Fibroblast of pulmonary artery (primary cell): Measurements from ENCODE around the gene KRT75.

Source experiments
- DNase-seq: peaks from one replicate; pipeline ENCODE4 v3.0.0-alpha.2; 2010; ENCODE audit warnings: low read depth
- H3K4me3 ChIP-seq: replicated peaks from 2 replicates; pipeline ENCODE4 v1.5.1; 2011; ENCODE audit warnings: low read depth, mild to moderate bottlenecking, control low read depth, low read length, moderate library complexity
- TF ChIP-seq, protein P1 (sequence below): IDR thresholded peaks from 2 replicates; pipeline ENCODE4 v1.5.1; 2011; ENCODE audit warnings: mild to moderate bottlenecking, control low read depth, low read length, inconsistent platforms; ENCODE audit errors: missing control alignments

The KRT75 gene

DNA sequence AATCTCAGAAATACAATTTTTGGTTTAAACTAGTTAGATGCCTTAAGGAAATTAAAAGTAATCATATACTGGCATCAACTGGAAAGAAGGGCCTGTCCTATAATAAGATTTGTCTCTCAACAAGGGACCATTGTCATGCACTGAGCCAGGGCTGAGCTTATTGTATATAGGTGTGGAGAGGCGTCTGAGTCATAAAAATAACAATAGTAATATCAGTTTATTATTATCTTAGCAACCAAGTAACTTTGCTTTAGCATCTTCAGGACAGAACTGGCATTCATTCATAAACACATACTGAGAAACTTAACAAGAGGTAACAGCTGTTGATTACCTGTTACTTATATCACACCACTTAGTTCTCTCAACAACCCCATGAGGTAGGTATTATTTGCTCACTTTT is 7.1 kb downstream of the KRT75 start:
- H3K4me3 ChIP-seq, result no peak overlapping the region
- TF ChIP-seq, protein P1, sequence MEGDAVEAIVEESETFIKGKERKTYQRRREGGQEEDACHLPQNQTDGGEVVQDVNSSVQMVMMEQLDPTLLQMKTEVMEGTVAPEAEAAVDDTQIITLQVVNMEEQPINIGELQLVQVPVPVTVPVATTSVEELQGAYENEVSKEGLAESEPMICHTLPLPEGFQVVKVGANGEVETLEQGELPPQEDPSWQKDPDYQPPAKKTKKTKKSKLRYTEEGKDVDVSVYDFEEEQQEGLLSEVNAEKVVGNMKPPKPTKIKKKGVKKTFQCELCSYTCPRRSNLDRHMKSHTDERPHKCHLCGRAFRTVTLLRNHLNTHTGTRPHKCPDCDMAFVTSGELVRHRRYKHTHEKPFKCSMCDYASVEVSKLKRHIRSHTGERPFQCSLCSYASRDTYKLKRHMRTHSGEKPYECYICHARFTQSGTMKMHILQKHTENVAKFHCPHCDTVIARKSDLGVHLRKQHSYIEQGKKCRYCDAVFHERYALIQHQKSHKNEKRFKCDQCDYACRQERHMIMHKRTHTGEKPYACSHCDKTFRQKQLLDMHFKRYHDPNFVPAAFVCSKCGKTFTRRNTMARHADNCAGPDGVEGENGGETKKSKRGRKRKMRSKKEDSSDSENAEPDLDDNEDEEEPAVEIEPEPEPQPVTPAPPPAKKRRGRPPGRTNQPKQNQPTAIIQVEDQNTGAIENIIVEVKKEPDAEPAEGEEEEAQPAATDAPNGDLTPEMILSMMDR, result no peak
- DNase-seq, result no peak

DNA sequence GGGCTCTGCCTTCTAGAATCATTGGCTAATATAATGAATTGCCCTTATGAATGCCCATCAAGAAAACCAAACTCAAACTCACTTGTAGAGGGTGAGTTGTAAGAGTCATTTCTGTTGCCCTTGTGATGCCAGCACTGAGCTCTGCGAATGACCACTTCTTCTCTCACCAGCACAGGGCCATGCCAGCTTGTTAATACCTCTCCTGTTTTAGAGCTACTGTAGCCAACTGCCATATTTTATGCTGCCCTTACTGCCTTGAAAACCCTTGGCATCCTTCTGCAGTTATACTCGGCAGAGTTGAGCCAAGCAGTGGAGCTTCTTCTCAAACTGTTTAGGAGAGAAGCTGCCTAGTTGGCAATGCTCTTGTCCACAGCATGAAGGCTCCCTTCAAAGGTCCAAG is 8.1 kb downstream of the KRT75 start:
- no peak for DNase-seq
- no peak overlapping the region for H3K4me3 ChIP-seq
- TF ChIP-seq, protein P1, result no peak

DNA sequence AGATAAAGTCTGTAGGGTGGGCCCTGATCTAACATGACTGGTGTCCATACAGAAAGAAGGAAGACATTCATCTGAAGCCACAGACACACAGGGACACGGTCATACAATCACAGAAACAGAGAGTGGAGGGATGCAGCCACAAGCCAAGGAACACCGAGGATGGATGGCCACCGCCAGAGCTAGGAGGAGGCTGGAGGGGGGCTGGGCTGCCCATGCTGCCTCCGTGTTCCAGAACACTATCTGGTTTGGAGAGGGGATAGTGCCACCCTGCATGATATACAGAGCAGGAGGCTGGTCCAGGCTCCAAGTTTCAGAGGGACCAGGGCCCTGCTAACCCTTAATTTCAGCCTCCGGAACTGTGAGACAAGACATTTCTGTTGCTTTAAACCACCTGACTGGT is 8.7 kb downstream of the KRT75 start:
- no peak for DNase-seq
- no peak overlapping the region for H3K4me3 ChIP-seq
- TF ChIP-seq, protein P1, result no peak

DNA sequence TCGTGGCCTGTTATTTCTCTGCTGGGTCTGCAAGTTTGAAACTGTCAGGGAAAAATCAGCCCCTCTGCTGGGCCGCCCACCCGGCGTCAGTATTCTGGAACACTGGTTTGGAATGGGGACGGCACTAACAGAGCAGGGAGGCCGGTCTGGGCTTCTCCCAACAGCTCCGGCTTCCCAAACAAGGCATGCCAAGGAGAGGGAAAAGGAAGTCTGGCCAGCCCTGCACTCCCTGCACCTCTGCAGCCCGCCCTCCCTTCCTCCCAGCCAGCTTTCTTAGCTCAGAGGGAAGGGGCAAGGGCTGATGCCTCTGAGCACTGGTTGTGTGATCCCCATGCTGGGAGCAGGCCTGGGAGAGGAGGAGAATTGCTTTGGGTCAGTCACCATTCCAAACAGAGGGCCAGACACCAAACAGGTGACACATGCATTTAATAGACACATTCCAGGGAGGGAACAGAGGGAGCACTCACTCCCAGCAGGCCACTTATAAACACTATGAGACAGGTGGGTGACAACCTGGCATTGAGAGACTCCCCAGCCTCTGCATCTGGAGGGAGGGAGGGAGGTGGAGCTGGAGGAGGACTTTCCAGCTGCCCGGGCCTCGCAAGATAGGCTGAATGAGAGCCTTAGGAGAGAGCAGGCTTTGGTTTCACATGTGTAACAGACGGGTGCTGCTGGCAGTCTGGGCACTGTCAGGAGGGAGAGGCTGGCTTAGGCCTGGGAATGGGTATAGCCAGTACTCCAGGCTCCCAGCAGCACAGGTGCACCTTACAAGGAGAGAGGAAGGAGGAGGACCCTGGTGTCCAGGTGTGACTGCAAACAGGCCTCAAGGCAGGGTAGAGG is 10.3 kb downstream of the KRT75 start:
- TF ChIP-seq, protein P1, result no peak
- no peak for DNase-seq
- H3K4me3 ChIP-seq, result no peak overlapping the region

DNA sequence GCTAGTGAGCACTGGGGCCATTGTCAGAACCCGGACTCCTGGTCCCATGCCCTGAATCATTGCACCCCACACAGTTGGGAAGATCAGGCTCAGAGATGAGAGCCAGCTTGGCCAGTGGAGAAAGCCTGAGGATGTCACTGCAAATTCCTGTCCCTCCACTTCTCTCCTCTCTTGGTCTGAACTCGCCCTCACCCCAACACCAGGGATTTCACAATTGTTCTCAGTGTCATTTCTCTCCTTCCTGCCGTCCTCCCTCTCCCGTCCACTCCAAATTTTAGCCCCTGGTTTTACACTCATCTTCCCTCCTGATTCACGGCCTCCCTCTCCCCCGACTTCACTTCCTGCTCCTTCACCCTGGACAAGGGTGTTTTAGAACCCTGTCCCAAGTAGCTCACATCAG is 11.1 kb downstream of the KRT75 start:
- no peak overlapping the region for H3K4me3 ChIP-seq
- TF ChIP-seq, protein P1, result no peak
- DNase-seq, result peak; percentile 54

DNA sequence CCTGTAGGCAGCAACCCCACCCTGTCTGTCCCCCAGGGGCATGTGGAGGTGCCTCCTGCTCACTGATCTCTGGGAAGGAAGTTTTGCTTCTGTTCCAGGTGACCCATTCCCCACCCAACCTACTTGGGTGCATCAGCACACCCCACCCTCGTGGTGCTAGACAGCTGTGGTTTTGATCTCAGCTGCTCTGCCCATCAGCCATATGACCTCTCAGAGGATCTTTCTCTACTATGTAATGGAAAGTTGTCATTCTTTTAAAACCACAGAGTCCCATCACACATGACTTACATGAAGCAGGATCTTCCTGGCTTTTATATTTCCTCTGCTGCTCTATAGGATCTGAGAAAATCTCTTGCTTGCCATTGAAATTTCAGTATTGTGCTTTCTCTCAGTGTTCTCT is 14.5 kb downstream of the KRT75 start:
- DNase-seq, result no peak
- TF ChIP-seq, protein P1, result no peak
- H3K4me3 ChIP-seq, result no peak overlapping the region
